ENCODE data around the gene DLK2. TPM values are rescaled to one million over a fixed set of nuclear protein-coding genes. Genes with fewer than 3 reads are reported as not detected.

Gene DLK2
- total and polyA plus RNA-seq, 2 of the 13 experiments (the other 11 are each of a cell fraction or from before 2014, with no cell fraction given): 1.2 to 3.8 TPM

- TF ChIP-seq ZNF232 (CRISPR knock-in tag; IDR thresholded peaks at IDR 0.05; ENCODE audit: borderline replicate concordance) (peak; percentile 94; the same call in 1 of the 2 replicates), NCOR1 (IDR thresholded peaks at IDR 0.05; ENCODE audit: borderline replicate concordance, low read length) (peak; percentile 93; the same call in 1 of the 2 replicates), ZNF235 (CRISPR knock-in tag; IDR thresholded peaks at IDR 0.05; ENCODE audit: borderline replicate concordance) (no peak), SP4 (CRISPR knock-in tag; IDR thresholded peaks at IDR 0.05) (no peak), ZNF431 (CRISPR knock-in tag; IDR thresholded peaks at IDR 0.05; ENCODE audit: borderline replicate concordance, low read depth) (no peak), SRSF1 (optimal IDR thresholded peaks at IDR 0.05; ENCODE audit: low read depth, low read length) (peak; percentile 87), ZNF589 (CRISPR knock-in tag; conservative IDR thresholded peaks at IDR 0.05) (no peak), HDAC2 (CRISPR knock-in tag; IDR thresholded peaks at IDR 0.05) (peak; percentile 89; the same call in 1 of the 2 replicates), ZNF674 (CRISPR knock-in tag; IDR thresholded peaks at IDR 0.05; ENCODE audit: low read depth) (no peak), MLXIP (CRISPR knock-in tag; IDR thresholded peaks at IDR 0.05; ENCODE audit: borderline replicate concordance) (no peak), ZMYM3 (CRISPR knock-in tag; IDR thresholded peaks at IDR 0.05) (peak; percentile 96; the same call in 1 of the 2 replicates), KAT8 (CRISPR knock-in tag; IDR thresholded peaks at IDR 0.05) (0 out of 2 replicates have a peak, but pooled peaks have one; percentile 46), HNF4G (IDR thresholded peaks at IDR 0.05; ENCODE audit: borderline replicate concordance, low read depth, low read length) (peak; percentile 99), HNF4G (CRISPR knock-in tag; IDR thresholded peaks at IDR 0.05; ENCODE audit: borderline replicate concordance, low read depth) (no peak; the same call in 1 of the 2 replicates), ZNF501 (CRISPR knock-in tag; IDR thresholded peaks at IDR 0.05) (0 out of 2 replicates have a peak, but pooled peaks have one; percentile 99), ZC3H4 (CRISPR knock-in tag; IDR thresholded peaks at IDR 0.05; ENCODE audit: borderline replicate concordance) (no peak), ATF6 (CRISPR knock-in tag; conservative IDR thresholded peaks at IDR 0.05) (no peak), HMGA1 (CRISPR knock-in tag; conservative IDR thresholded peaks at IDR 0.05) (no peak)
- TF ChIP-seq, protein P1, sequence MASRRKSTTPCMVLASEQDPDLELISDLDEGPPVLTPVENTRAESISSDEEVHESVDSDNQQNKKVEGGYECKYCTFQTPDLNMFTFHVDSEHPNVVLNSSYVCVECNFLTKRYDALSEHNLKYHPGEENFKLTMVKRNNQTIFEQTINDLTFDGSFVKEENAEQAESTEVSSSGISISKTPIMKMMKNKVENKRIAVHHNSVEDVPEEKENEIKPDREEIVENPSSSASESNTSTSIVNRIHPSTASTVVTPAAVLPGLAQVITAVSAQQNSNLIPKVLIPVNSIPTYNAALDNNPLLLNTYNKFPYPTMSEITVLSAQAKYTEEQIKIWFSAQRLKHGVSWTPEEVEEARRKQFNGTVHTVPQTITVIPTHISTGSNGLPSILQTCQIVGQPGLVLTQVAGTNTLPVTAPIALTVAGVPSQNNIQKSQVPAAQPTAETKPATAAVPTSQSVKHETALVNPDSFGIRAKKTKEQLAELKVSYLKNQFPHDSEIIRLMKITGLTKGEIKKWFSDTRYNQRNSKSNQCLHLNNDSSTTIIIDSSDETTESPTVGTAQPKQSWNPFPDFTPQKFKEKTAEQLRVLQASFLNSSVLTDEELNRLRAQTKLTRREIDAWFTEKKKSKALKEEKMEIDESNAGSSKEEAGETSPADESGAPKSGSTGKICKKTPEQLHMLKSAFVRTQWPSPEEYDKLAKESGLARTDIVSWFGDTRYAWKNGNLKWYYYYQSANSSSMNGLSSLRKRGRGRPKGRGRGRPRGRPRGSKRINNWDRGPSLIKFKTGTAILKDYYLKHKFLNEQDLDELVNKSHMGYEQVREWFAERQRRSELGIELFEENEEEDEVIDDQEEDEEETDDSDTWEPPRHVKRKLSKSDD (CRISPR knock-in tag; IDR thresholded peaks at IDR 0.05; ENCODE audit: low read depth): 0 out of 2 replicates have a peak, but pooled peaks have one; percentile 47
- TF ChIP-seq, protein P2, sequence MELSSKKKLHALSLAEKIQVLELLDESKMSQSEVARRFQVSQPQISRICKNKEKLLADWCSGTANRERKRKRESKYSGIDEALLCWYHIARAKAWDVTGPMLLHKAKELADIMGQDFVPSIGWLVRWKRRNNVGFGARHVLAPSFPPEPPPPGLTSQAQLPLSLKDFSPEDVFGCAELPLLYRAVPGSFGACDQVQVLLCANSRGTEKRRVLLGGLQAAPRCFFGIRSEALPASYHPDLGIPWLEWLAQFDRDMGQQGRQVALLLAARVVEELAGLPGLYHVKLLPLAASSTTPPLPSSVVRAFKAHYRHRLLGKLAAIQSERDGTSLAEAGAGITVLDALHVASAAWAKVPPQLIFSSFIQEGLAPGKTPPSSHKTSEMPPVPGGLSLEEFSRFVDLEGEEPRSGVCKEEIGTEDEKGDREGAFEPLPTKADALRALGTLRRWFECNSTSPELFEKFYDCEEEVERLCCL (CRISPR knock-in tag; IDR thresholded peaks at IDR 0.05; ENCODE audit: borderline replicate concordance): peak; percentile 95; the same call in 1 of the 2 replicates
These were observed 35.2 kb upstream of the DLK2 start (continued) for GRCh38 chr6:43490523-43490939.
